ENCODE measurements around the gene HOXA4. TPM values are rescaled to one million over a fixed set of nuclear protein-coding genes. Genes with fewer than 3 reads are reported as not detected.

HOXA4 gene
- total RNA-seq = 3.7 TPM

GRCh38 chr7:27130540-27131389 lies at the start of gene HOXA4:
HOXA4 (minus strand) TSS chr7:27130757; CDS start chr7:27130733, 24 bp downstream.

GRCh38 chr7:27173956-27174873 lies 43.7 kb upstream of the HOXA4 start, which contains the start of gene HOXA10:
HOXA10 (minus strand) TSS chr7:27174320; CDS start chr7:27174306, 14 bp downstream.

GRCh38 chr7:27165089-27165995 lies 34.8 kb upstream of the HOXA4 start, which contains the start of gene HOXA9:
HOXA9 (minus strand) TSS chr7:27165537; CDS start chr7:27165457, 80 bp downstream.

GRCh38 chr7:27156508-27156898 lies 25.9 kb upstream of the HOXA4 start, which contains the start of gene HOXA7:
HOXA7 (minus strand) TSS chr7:27156675; CDS start chr7:27156545, 130 bp downstream.

GRCh38 chr7:27151931-27152815 lies 21.6 kb upstream of the HOXA4 start, which contains the start of gene HOXA3:
HOXA3 (minus strand) TSS chr7:27152583; CDS start chr7:27110640, 41,943 bp downstream.

GRCh38 chr7:27147199-27148030 lies 16.9 kb upstream of the HOXA4 start, which contains the start of gene HOXA6:
HOXA6 (minus strand) TSS chr7:27147774; CDS start chr7:27147749, 25 bp downstream.

GRCh38 chr7:27143023-27143949 lies 12.7 kb upstream of the HOXA4 start, which contains the start of gene HOXA5:
HOXA5 (minus strand) TSS chr7:27143681; CDS start chr7:27143607, 74 bp downstream.

GRCh38 chr7:27102581-27103442 lies 27.7 kb downstream of the HOXA4 start, which contains the start of gene HOXA2:
HOXA2 (minus strand) TSS chr7:27102683; CDS start chr7:27102500, 183 bp downstream.

GRCh38 chr7:27095897-27096767 lies 34.4 kb downstream of the HOXA4 start, which contains the start of gene HOXA1:
HOXA1 (minus strand) TSS chr7:27096000; CDS start chr7:27095912, 88 bp downstream.

Small RNA genes within 50 kb of the gene (small RNA-seq; reads per million reads assigned to genes)
- gene AC004080.5 (ENCODE audit: low replicate concordance) (not detected), gene RF01977 (ENCODE audit: low replicate concordance) (not detected)

Other genes starting within 250 kb of the HOXA4 start
- 1.7 TPM for gene HOXA1, start 34.8 kb downstream of the HOXA4 start, total RNA-seq
- 4.0 TPM for gene HOXA2, start 28.1 kb downstream of the HOXA4 start, total RNA-seq
- gene HOXA5, start 12.9 kb upstream of the HOXA4 start, total RNA-seq = 42.4 TPM
- gene HOXA6, start 17.0 kb upstream of the HOXA4 start, total RNA-seq = 72.5 TPM
- 77.4 TPM for gene HOXA3, start 21.8 kb upstream of the HOXA4 start, total RNA-seq
- 10.2 TPM for gene HOXA7, start 25.9 kb upstream of the HOXA4 start, total RNA-seq
- 61.6 TPM for gene HOXA9, start 34.8 kb upstream of the HOXA4 start, total RNA-seq
- 98.8 TPM for gene HOXA10, start 43.6 kb upstream of the HOXA4 start, total RNA-seq
- 25.5 TPM for gene HOXA11, start 54.5 kb upstream of the HOXA4 start, total RNA-seq
- gene HOXA13, start 69.3 kb upstream of the HOXA4 start, total RNA-seq = not detected
- gene EVX1, start 112.0 kb upstream of the HOXA4 start, total RNA-seq = not detected

Measured in metanephros (tissue), 2 donors.